Activated CD4-positive, alpha-beta T cell treated with anti-CD3 and anti-CD28 coated beads, Interleukin-2, Interleukin-6, amounts not matched to agents 100 ng/mL and 50 ng/mL, durations not matched to agents 16 hours and 8 hours (primary cell): ENCODE data around the gene GDF7.

Experiments used
- DNase-seq: peaks from one replicate; pipeline ENCODE4 v3.0.0-alpha.2; 2020

Gene GDF7

GRCh38 chr2:20675701-20676352, 8.9 kb downstream of the GDF7 start:
- no peak for DNase-seq

GRCh38 chr2:20676353-20677215, 9.6 kb downstream of the GDF7 start:
- DNase-seq, result no peak

- DNase-seq, result no peak
Observed at GRCh38 chr2:20677301-20678085, 10.5 kb downstream of the GDF7 start.

GRCh38 chr2:20678086-20678395, 11.1 kb downstream of the GDF7 start:
- no peak for DNase-seq

- no peak for DNase-seq
Observed at GRCh38 chr2:20678780-20679179, 11.8 kb downstream of the GDF7 start.

GRCh38 chr2:20680744-20681375, 13.9 kb downstream of the GDF7 start:
- no peak for DNase-seq

- DNase-seq, result no peak
Observed at GRCh38 chr2:20682167-20682920, 15.4 kb downstream of the GDF7 start.

GRCh38 chr2:20684581-20685063, 17.7 kb downstream of the GDF7 start:
- no peak for DNase-seq

GRCh38 chr2:20687260-20687832, 20.4 kb downstream of the GDF7 start:
- DNase-seq, result no peak

GRCh38 chr2:20689428-20690264, 22.7 kb downstream of the GDF7 start:
- DNase-seq, result no peak

- DNase-seq, result no peak
Observed at GRCh38 chr2:20691076-20691734, 24.3 kb downstream of the GDF7 start.

- DNase-seq, result no peak
Observed at GRCh38 chr2:20692081-20692480, 25.1 kb downstream of the GDF7 start.

GRCh38 chr2:20693317-20693716, 26.4 kb downstream of the GDF7 start:
- no peak for DNase-seq

GRCh38 chr2:20696366-20696765, 29.4 kb downstream of the GDF7 start:
- DNase-seq, result no peak

GRCh38 chr2:20697322-20697934, 30.5 kb downstream of the GDF7 start:
- no peak for DNase-seq

GRCh38 chr2:20698916-20699613, 32.1 kb downstream of the GDF7 start:
- no peak for DNase-seq

GRCh38 chr2:20702563-20702962, 35.6 kb downstream of the GDF7 start:
- DNase-seq, result no peak

GRCh38 chr2:20704886-20705285, 37.9 kb downstream of the GDF7 start:
- no peak for DNase-seq

- no peak for DNase-seq
Observed at GRCh38 chr2:20706217-20706616, 39.3 kb downstream of the GDF7 start.
